GM21390 (cell line): ENCODE measurements around the gene CD4.

Experiments
- ATAC-seq: cut with Tn5 transposase; IDR thresholded peaks from one replicate; pipeline ENCODE4 v1.9.1; 2021; ENCODE audit not compliant: unreplicated experiment

The CD4 gene

GRCh38 chr12:6810758-6811157 is 21.4 kb downstream of the CD4 start:
- no peak for ATAC-seq

GRCh38 chr12:6813363-6813762 is 24.0 kb downstream of the CD4 start:
- no peak for ATAC-seq

GRCh38 chr12:6816598-6816997 is 27.3 kb downstream of the CD4 start:
- no peak for ATAC-seq

GRCh38 chr12:6817098-6817497 is 27.8 kb downstream of the CD4 start:
- ATAC-seq: no peak

- ATAC-seq: no peak
These were observed 28.4 kb downstream of the CD4 start for GRCh38 chr12:6817662-6818157.

- ATAC-seq: no peak
These were observed 28.9 kb downstream of the CD4 start for GRCh38 chr12:6818222-6818621.

GRCh38 chr12:6818645-6819044 is 29.3 kb downstream of the CD4 start:
- ATAC-seq: no peak

- ATAC-seq: no peak
These were observed 30.0 kb downstream of the CD4 start for GRCh38 chr12:6819106-6820030.

GRCh38 chr12:6820166-6820565 is 30.8 kb downstream of the CD4 start:
- ATAC-seq: no peak

- ATAC-seq: no peak
These were observed 32.5 kb downstream of the CD4 start, which contains the start of gene GPR162 for GRCh38 chr12:6821591-6822425. Gene GPR162 (plus strand): TSS chr12:6821821. CDS start chr12:6823899, 2,078 bp downstream.

- no peak for ATAC-seq
These were observed 33.3 kb downstream of the CD4 start for GRCh38 chr12:6822426-6823135.

- ATAC-seq: no peak
These were observed 34.1 kb downstream of the CD4 start for GRCh38 chr12:6823182-6824084.

- no peak for ATAC-seq
These were observed 34.9 kb downstream of the CD4 start for GRCh38 chr12:6824085-6824775.

- no peak for ATAC-seq
These were observed 35.6 kb downstream of the CD4 start for GRCh38 chr12:6824901-6825381.

- ATAC-seq: no peak
These were observed 36.2 kb downstream of the CD4 start for GRCh38 chr12:6825398-6826124.

GRCh38 chr12:6826125-6826733 is 36.9 kb downstream of the CD4 start:
- no peak for ATAC-seq

GRCh38 chr12:6826734-6827436 is 37.6 kb downstream of the CD4 start:
- ATAC-seq: no peak
